ENCODE data around the gene VWA8.

VWA8 gene

GRCh38 chr13:41565846-41566245, 395.1 kb downstream of the VWA8 start:
- no peak overlapping the region for H3K9ac ChIP-seq (ENCODE audit: low read length)
- no peaks in the 10 kb centered on the region for H3K79me2 ChIP-seq (ENCODE audit: low read length)
- H3K4me2 ChIP-seq (ENCODE audit: low read depth, low read length): no peak overlapping the region
- H3K27me3 ChIP-seq (replicated peaks; ENCODE audit: insufficient read depth, low read length): no peaks in the 10 kb centered on the region
- no peak overlapping the region for H3K4me3 ChIP-seq (ENCODE audit: low read length)
- TF ChIP-seq EZH2phosphoT487 (IDR thresholded peaks at IDR 0.05; ENCODE audit: low read length) (no peak), CTCF (IDR thresholded peaks at IDR 0.05; ENCODE audit: low read length) (no peak), EZH2 (optimal IDR thresholded peaks at IDR 0.05; ENCODE audit: low read depth, low read length) (no peak)
- H3F3A ChIP-seq (ENCODE audit: insufficient read depth, low read length): no peaks in the 10 kb centered on the region
- no peak overlapping the region for H3K27ac ChIP-seq (ENCODE audit: low read length)
- no peaks in the 10 kb centered on the region for H3K9me2 ChIP-seq (replicated peaks; ENCODE audit: insufficient read depth, low read length)
- H4K20me1 ChIP-seq (ENCODE audit: insufficient read depth, low read length): no peaks in the 10 kb centered on the region
- H2AFZ ChIP-seq (ENCODE audit: low read length): no peak overlapping the region
- no peaks in the 10 kb centered on the region for H3K9me3 ChIP-seq (replicated peaks; ENCODE audit: insufficient read depth, low read length)
- DNase-seq: no peak
- no peaks in the 10 kb centered on the region for H3K36me3 ChIP-seq (replicated peaks; ENCODE audit: insufficient read depth, low read length)
- no peaks in the 10 kb centered on the region for H3K4me1 ChIP-seq (ENCODE audit: low read length)

GRCh38 chr13:41565216-41565615, 395.7 kb downstream of the VWA8 start:
- TF ChIP-seq CTCF (IDR thresholded peaks at IDR 0.05; ENCODE audit: low read length): no peak
- no peak for TF ChIP-seq EZH2phosphoT487 (IDR thresholded peaks at IDR 0.05; ENCODE audit: low read length)
- no peak for TF ChIP-seq EZH2 (optimal IDR thresholded peaks at IDR 0.05; ENCODE audit: low read depth, low read length)
- Histone ChIP-seq H3F3A (ENCODE audit: insufficient read depth, low read length) (no peaks in the 10 kb centered on the region), H3K9me3 (replicated peaks; ENCODE audit: insufficient read depth, low read length) (no peaks in the 10 kb centered on the region), H3K27ac (ENCODE audit: low read length) (no peak overlapping the region), H3K4me3 (ENCODE audit: low read length) (no peak overlapping the region), H2AFZ (ENCODE audit: low read length) (no peak overlapping the region), H3K27me3 (replicated peaks; ENCODE audit: insufficient read depth, low read length) (no peaks in the 10 kb centered on the region), H3K36me3 (replicated peaks; ENCODE audit: insufficient read depth, low read length) (no peaks in the 10 kb centered on the region), H3K4me1 (ENCODE audit: low read length) (no peaks in the 10 kb centered on the region), H3K9me2 (replicated peaks; ENCODE audit: insufficient read depth, low read length) (no peaks in the 10 kb centered on the region), H3K9ac (ENCODE audit: low read length) (no peak overlapping the region), H4K20me1 (ENCODE audit: insufficient read depth, low read length) (no peaks in the 10 kb centered on the region), H3K79me2 (ENCODE audit: low read length) (no peaks in the 10 kb centered on the region), H3K4me2 (ENCODE audit: low read depth, low read length) (no peak overlapping the region)
- no peak for DNase-seq

GRCh38 chr13:41563984-41564365, 396.9 kb downstream of the VWA8 start:
- no peaks in the 10 kb centered on the region for H3K9me3 ChIP-seq (replicated peaks; ENCODE audit: insufficient read depth, low read length)
- no peaks in the 10 kb centered on the region for H3K4me1 ChIP-seq (ENCODE audit: low read length)

More at GRCh38 chr13:41563984-41564365, 396.9 kb downstream of the VWA8 start:
- DNase-seq: no peak
- H3K9ac ChIP-seq (ENCODE audit: low read length): no peak overlapping the region
- H4K20me1 ChIP-seq (ENCODE audit: insufficient read depth, low read length): no peaks in the 10 kb centered on the region
- no peaks in the 10 kb centered on the region for H3F3A ChIP-seq (ENCODE audit: insufficient read depth, low read length)
- TF ChIP-seq EZH2 (optimal IDR thresholded peaks at IDR 0.05; ENCODE audit: low read depth, low read length): no peak
- TF ChIP-seq CTCF (IDR thresholded peaks at IDR 0.05; ENCODE audit: low read length): no peak
- no peak for TF ChIP-seq EZH2phosphoT487 (IDR thresholded peaks at IDR 0.05; ENCODE audit: low read length)
- H2AFZ ChIP-seq (ENCODE audit: low read length): no peak overlapping the region
- H3K4me3 ChIP-seq (ENCODE audit: low read length): no peak overlapping the region
- H3K27me3 ChIP-seq (replicated peaks; ENCODE audit: insufficient read depth, low read length): no peaks in the 10 kb centered on the region
- H3K36me3 ChIP-seq (replicated peaks; ENCODE audit: insufficient read depth, low read length): no peaks in the 10 kb centered on the region
- H3K4me2 ChIP-seq (ENCODE audit: low read depth, low read length): no peak overlapping the region
- no peak overlapping the region for H3K27ac ChIP-seq (ENCODE audit: low read length)
- H3K79me2 ChIP-seq (ENCODE audit: low read length): no peaks in the 10 kb centered on the region
- no peaks in the 10 kb centered on the region for H3K9me2 ChIP-seq (replicated peaks; ENCODE audit: insufficient read depth, low read length)
